ENCODE results near the gene MCIDAS. TPM values are rescaled to one million over a fixed set of nuclear protein-coding genes. Genes with fewer than 3 reads are reported as not detected.

Gene MCIDAS
- total RNA-seq, 1 experiment from 2014 or later, result 0.39 TPM

DNA sequence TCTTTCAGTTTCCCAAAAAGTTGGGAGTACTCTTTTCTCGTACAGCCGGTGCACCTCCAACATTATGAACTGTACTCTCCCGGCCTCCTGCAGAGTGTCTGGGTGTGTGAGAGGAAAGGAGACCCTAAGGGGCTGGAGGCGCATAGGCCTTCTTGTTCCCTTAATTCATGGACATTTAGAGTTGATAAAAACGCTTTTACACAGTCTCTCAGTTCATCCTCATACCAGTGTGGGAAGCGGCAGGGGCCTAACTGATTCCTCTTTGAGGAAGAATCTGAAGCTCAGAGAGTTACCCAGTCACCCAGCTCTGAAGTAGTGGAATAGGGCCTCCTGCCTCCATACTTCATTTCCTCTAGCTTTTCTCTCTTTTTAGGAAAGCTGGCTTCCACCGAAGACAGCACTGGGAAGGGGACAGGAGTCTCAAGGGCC is 3.3 kb downstream of the MCIDAS start:
- Histone ChIP-seq H2AFZ (ENCODE audit: low read length) (no peak overlapping the region), H3K4me2 (ENCODE audit: insufficient read depth, insufficient read length, low read length) (peak overlapping the region; percentile 34), H2BK15ac (ENCODE audit: low read depth, low read length) (no peak overlapping the region), H2BK120ac (ENCODE audit: low read depth, low read length, poor library complexity, severe bottlenecking) (no peak overlapping the region), H2AK5ac (ENCODE audit: insufficient read length, low read length) (no peak overlapping the region), H2BK5ac (ENCODE audit: insufficient read length, low read length) (no peak overlapping the region), H3K9me3 (ENCODE audit: control insufficient read depth, low read depth, low read length) (no peaks in the 10 kb centered on the region), H3K4me1 (ENCODE audit: insufficient read depth, low read length) (no peaks in the 10 kb centered on the region), H4K20me1 (ENCODE audit: control insufficient read depth, insufficient read depth, insufficient read length) (no peaks in the 10 kb centered on the region), H3K56ac (ENCODE audit: insufficient read length, low read depth, low read length) (no peak overlapping the region), H3K23me2 (ENCODE audit: insufficient read length, low read depth, low read length, poor library complexity, severe bottlenecking) (peaks cover 8% of the 10 kb centered on the region), H3K14ac (ENCODE audit: insufficient read depth, low read length) (no peak overlapping the region), H3K79me1 (ENCODE audit: insufficient read depth, low read depth, low read length, poor library complexity, severe bottlenecking) (no peaks in the 10 kb centered on the region), H3K79me2 (ENCODE audit: insufficient read depth, low read length) (no peaks in the 10 kb centered on the region), H3K9ac (ENCODE audit: extremely low read depth, insufficient read length, low read length) (no peak overlapping the region), H3K27me3 (ENCODE audit: insufficient read depth, low read length) (peaks cover 79% of the 10 kb centered on the region), H2BK20ac (ENCODE audit: low read depth, low read length, poor library complexity, severe bottlenecking) (no peak overlapping the region), H3K18ac (ENCODE audit: insufficient read length, low read depth, low read length) (no peak overlapping the region), H3T11ph (ENCODE audit: low read length) (no peak overlapping the region), H4K91ac (ENCODE audit: insufficient read length, low read depth, low read length) (no peak overlapping the region), H2BK12ac (ENCODE audit: insufficient read length, low read depth, low read length) (no peak overlapping the region), H3K4ac (ENCODE audit: low read depth, low read length) (no peak overlapping the region), H3K27ac (ENCODE audit: insufficient read length, low read depth, low read length) (no peak overlapping the region), H4K5ac (ENCODE audit: insufficient read length, low read depth, low read length) (no peak overlapping the region), H3K23ac (ENCODE audit: insufficient read length, low read depth, low read length) (no peak overlapping the region), H4K8ac (replicated peaks; ENCODE audit: insufficient read length, low read depth, low read length) (no peak overlapping the region)
- peaks cover 26 to 30% of the 10 kb centered on the region in 2 experiments for H3K4me1 Mint-ChIP-seq
- no peak overlapping the region for H3K27ac Mint-ChIP-seq
- H3K4me3 Mint-ChIP-seq, result peak overlapping the region; percentile 21 to 66; a peak in 3 of 5 replicates
- TF ChIP-seq, protein P1, sequence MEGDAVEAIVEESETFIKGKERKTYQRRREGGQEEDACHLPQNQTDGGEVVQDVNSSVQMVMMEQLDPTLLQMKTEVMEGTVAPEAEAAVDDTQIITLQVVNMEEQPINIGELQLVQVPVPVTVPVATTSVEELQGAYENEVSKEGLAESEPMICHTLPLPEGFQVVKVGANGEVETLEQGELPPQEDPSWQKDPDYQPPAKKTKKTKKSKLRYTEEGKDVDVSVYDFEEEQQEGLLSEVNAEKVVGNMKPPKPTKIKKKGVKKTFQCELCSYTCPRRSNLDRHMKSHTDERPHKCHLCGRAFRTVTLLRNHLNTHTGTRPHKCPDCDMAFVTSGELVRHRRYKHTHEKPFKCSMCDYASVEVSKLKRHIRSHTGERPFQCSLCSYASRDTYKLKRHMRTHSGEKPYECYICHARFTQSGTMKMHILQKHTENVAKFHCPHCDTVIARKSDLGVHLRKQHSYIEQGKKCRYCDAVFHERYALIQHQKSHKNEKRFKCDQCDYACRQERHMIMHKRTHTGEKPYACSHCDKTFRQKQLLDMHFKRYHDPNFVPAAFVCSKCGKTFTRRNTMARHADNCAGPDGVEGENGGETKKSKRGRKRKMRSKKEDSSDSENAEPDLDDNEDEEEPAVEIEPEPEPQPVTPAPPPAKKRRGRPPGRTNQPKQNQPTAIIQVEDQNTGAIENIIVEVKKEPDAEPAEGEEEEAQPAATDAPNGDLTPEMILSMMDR (conservative IDR thresholded peaks at IDR 0.05), result no peak
- peaks cover 3 to 10% of the 10 kb centered on the region in 2 experiments; a peak in 4 of 5 replicates for H3K9me3 Mint-ChIP-seq
- peaks cover 98% of the 10 kb centered on the region for H3K27me3 Mint-ChIP-seq (ENCODE audit: low read depth)
- DNase-seq, result no peak
- no CpG with 5 or more reads among the region's 7 CpGs for WGBS (ENCODE audit: extremely low coverage, insufficient read length, low lambda C conversion rate)
- no peaks in the 10 kb centered on the region; a peak in 1 of 7 replicates for H3K36me3 Mint-ChIP-seq (ENCODE audit: insufficient read depth in 1 of 3, low read depth in 3 of 3)
